DMS53 (cell line): ENCODE data around the gene PTPN12.
"Not testable (repeated sequence)": the region's sequence is repeated elsewhere in the genome, so short reads cannot be mapped to it uniquely, and the experiment has no call there.

Experiments
- DNase-seq: peaks from one replicate; lab custom pipeline; 2025; lab: John Stamatoyannopoulos, UW

The PTPN12 gene

DNA sequence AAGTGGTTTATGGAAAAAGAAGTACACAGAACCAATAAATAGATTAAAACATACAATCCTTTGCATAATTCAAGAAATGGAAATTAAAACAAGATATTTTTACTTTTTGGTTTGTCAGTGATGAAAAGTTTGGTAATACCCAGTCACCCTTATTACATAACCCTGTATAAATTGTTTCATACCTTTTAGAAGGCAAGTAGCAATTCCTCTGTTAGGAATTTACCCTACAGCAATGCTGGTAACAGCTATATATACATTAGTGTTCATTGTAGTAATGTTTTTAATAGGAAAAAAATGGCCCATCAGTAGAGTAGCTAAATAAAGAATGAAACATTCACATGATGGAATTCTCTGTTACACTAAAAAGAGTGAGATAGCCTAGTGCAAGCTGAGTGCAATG is 42.7 kb downstream of the PTPN12 start:
- no peak for DNase-seq

DNA sequence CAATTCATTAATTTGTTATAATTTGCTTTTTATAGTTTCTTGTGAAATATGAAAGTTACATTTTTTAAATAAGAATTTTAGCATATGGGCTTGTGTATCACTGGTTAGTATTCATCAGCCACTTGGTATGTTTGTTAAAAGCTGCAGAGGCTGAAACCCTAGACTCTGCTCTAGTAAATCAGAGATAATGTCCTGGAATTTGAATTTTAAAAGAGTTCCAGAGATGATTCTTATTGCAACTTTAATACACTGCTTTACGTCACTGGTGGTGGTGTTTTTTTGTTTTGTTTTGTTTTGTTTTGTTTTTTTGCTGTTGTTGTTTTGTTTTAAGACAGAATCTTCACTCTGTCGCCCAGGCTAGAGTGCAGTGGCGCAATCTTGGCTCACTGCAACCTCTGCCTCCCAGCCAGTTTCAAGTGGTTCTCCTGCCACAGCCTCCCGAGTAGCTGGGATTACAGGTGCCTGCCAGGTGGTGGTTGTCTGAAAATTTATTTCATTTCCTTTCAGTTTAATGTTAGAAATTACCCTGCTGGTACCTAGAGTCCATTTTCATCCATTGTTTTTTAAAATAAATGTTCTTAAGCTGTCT is 43.8 kb downstream of the PTPN12 start:
- DNase-seq: peak; percentile 65

DNA sequence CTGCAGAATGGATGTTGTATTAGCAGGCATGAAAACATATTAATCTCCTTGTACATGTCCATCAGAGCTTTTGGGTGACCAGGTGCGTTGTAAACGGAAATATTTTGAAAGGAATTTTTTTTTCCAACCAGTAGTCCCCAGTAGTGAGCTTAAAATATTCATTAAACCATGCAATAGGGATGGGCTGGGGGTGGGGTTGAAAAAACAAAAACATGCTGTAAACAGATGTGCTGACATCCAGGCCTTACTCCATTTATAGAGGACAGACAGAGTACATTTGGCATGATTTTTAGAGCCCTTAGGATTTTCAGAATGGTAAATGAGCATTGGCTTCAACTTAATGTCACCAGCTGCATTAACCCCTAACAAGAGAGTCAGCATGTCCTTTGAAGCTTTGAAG is 50.2 kb downstream of the PTPN12 start:
- DNase-seq: no peak

DNA sequence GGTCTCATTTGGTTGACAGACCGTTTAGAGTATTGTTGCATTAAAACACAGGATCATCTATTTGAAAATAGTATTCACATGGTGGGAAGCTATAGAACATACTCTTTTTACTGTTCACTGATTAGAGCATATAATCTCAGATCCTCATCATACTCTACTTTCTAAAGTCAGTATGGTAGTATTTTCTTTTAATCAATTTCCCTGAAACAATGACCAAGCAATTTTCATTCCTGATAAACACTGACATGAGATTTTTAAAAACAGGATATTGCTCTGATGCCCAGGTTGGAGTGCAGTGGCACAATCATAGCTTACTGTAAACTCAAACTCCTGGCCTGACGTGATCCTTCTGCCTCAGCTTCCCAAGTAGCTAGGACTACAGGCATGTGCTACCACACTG is 63.9 kb downstream of the PTPN12 start:
- no peak for DNase-seq

DNA sequence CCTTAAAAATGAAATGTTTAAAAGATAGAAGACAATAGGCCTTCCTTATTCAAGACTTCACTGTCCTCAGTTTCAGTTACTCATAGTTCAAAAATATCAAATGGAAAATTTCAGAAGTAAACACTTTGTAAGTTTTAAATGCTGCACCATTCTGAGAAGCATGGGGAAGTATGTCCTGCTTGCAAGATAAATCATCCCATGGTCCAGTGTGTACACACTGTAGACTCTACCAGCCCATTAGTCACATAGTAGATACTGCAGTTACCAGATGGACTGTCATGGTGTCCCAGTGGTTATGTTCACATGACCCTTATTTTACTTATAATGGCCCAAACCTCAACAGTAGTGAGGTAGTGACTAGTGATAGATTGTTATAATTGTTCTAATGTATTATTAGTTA is 69.5 kb downstream of the PTPN12 start:
- DNase-seq: no peak

DNA sequence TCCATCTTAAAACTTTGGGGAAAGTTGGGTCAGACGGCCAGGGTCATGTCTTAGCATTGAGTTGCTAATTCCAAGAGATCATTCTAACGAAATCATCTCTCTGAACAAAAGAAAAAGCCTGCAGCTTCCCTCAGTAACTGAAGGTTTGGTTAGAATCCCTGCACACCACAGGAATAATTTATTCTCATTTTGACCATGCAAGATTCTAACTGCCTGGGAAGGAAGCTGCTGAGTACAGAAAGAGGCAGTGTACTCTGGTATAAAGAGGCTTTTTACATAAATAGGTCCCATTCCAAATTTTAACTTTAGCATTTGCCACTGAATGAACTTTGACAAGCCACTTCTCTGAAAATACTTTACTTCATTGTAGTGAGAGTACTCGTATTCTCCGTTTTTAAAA is 82.2 kb downstream of the PTPN12 start:
- DNase-seq: no peak

DNA sequence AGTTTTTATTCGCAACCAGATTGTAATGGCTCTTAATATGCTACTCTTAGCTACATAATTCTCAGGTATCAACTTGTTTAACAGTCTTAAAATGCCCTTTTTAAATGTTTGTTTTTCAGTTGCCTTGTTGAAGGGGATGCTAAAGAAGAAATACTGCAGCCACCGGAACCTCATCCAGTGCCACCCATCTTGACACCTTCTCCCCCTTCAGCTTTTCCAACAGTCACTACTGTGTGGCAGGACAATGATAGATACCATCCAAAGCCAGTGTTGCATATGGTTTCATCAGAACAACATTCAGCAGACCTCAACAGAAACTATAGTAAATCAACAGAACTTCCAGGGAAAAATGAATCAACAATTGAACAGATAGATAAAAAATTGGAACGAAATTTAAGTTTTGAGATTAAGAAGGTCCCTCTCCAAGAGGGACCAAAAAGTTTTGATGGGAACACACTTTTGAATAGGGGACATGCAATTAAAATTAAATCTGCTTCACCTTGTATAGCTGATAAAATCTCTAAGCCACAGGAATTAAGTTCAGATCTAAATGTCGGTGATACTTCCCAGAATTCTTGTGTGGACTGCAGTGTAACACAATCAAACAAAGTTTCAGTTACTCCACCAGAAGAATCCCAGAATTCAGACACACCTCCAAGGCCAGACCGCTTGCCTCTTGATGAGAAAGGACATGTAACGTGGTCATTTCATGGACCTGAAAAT is 89.7 kb downstream of the PTPN12 start:
- peak; percentile 13 for DNase-seq

DNA sequence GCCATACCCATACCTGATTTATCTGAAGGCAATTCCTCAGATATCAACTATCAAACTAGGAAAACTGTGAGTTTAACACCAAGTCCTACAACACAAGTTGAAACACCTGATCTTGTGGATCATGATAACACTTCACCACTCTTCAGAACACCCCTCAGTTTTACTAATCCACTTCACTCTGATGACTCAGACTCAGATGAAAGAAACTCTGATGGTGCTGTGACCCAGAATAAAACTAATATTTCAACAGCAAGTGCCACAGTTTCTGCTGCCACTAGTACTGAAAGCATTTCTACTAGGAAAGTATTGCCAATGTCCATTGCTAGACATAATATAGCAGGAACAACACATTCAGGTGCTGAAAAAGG is 90.2 kb downstream of the PTPN12 start:
- DNase-seq: peak; percentile 81

DNA sequence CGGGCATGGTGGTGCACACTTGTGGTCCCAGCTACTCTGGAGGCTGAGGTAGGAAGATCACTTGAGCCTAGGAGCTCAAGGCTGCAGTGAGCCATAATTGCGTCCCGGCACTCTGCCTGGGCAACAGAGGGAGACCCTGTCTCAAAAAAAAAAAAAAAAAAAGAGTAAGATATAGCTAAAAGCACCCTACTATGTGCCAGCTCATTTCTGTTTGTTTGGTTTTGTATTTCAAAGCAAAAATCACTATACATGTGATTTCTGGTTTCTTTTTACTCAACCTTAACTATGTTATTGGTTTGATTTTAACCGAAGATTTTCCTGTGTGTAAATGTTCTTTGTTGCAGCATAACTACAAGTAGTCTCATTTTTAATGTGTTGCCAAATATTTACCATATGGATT is 92.7 kb downstream of the PTPN12 start:
- no peak for DNase-seq

DNA sequence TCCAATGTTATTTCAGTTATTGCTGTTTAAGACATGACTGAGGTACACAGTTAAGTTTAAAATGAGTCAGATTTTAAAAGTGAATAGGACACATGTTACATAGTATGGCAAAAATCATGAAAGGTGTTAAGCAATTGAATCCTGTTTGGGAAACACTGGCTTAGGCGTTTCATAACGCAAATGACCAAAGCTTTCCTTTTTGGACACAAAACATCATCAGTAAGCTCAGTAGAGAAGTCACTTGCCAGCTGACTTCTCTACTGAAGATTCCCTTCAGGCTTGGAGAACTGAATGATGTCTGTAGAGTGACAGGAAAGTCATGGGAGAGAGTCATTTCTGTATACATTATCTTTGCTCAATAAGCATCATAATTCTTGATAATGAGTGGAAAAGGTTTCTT is 94.7 kb downstream of the PTPN12 start:
- no peak for DNase-seq

DNA sequence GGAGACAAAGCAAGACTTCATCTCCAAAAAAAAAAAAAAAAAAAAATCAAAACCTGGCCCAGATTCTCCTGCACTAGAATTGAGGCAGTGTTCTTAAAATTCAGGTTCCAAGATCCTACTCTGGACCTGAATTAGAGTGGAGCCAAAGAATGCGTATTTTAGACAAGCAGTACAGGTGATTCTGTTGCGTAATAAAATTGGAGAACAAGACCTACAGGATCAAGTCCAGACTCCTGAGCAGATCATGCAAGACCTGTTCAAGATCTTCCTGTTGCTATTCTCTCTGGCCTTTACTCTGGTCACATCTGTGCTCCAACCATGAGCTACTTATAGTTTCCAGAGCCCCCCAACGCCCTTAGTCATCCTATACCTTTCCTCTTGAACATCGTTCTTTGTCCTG is 107.7 kb downstream of the PTPN12 start:
- no peak for DNase-seq

DNA sequence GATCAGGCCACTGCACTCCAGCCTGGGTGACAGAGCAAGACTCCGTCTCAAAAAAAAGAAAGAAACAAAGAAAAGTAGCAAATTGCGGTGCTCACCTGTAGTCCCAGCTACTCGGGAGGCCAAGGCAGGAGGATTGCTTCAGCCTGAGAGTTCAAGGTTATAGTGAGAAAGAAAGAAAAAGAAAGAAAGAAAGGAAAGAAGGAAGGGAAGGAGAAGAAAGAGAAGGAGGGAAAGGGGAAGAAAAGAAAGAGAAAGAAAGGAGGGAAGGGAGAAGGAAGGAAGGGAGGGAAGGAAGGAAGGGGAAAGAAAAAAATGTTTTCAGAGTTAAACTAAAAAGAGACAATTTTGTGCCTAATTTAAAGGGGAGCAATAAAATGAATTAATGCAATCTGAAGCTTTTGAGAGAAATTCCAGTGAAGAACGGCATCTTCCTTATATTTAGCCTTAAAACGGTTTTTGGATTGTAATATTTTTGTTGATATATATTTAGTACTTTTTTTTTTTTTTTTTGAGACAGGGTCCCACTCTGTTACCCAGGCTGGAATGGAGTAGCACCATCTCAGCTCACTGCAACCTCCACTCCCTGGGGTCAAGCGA is 111.7 kb downstream of the PTPN12 start:
- no peak for DNase-seq

DNA sequence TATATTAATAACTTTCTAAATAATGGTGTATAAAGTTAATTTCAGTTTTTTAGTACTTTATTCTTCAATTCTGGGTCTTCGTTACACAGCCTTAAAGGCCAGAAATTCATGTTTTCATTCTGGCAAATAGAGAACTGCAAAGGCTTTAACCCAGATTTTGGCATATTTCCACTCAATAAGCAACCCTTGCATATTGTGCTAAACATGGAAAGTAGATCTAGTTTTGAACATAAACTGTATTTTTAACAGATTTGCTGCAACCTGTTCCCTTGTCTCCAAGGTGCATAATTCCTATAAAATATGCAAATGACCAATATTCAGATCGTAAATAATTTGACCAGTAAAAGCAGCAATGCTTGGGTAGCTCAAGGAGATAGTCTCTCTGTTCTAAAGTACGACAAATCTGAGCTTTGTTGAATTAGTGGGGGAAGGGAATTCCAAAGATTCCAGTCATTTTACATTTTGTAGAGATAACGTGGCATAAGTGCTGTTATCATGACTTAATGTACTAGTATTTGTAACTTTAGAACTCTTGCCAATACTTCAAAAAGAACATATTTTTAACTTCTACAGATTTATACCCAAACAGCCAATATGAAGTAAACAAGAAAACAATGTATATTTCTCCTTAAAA is 112.7 kb downstream of the PTPN12 start:
- DNase-seq: no peak

DNA sequence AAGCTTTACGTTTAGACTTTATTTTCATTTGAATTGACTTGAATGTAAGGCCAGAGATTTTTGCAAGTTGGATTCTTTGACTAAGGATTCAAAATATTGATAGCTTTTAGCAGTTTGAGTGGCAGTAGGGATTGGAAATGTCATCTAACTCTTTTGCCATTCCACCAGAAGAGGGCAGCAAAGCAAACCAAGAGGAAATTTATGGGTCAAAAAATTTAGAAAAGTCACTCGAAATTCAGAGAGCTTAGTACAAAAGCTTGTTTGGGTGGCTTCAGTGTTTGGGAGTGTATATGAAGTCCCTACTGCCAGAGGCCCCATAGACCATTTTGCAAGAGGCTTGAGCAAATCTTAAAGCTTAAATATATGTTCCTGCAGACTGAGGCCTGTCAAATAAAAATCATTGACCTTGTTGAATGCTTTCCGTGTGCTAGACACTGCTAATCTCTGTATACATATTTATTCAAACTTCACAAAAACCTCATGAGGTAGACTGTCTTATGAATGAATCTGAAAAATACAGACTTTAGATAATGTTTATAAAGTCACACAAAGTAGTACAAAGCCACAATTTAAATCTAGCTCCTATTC is 114.6 kb downstream of the PTPN12 start:
- DNase-seq: peak; percentile 71

DNA sequence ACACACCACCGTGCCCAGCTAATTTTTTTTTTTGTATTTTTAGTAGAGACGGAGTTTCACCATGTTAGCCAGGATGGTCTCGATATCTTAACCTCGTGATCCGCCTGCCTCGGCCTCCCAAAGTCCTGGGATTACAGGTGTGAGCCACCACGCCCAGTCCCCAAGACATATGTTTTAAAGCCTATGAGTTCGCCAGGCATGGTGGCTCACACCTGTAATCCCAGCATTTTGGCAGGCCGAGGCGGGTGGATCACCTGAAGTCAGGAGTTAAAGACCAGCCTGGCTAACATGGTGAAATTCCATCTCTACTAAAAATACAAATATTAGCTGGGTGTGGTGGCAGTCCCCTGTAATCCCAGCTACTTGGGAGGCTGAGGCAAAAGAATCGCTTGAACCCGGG is 115.7 kb downstream of the PTPN12 start:
- not testable (repeated sequence) for DNase-seq

DNA sequence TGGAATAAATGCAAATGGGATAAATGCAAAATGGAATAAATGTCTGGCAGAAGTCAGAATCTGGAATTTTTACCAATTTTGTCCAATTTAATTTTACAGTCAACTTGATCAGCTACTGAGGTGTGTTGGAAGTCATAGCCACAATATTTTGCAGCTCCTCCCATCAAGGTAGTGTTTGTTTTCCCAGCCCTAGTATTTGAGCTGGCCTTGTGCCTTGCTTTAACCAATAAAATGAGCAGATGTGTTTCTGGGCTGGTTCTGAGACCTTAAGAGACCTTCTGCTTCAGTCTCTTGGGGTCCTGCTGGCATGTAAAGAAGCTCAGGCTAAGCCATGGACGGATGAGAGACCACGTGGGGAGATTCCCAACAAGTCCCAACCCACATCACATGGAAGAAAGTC is 116.5 kb downstream of the PTPN12 start:
- DNase-seq: no peak

DNA sequence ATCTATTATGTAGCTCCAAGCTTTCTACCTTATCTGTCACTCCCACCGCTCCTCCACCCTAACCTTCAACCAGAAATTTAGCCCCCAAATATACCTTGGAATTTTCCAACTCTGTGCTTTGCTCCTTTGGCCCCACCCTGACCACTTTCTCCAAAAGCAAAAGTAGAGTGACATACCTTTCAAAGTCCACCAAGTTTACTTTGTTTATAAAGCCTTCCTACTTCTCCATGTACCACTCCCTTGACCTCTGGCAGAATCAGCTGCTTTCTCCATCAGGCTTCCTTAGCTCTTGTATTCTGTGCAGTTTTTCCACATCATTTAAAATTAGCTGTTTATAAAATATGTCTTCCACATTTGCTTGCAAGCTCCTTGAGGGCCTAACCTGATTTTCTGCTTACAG is 118.3 kb downstream of the PTPN12 start:
- no peak for DNase-seq

DNA sequence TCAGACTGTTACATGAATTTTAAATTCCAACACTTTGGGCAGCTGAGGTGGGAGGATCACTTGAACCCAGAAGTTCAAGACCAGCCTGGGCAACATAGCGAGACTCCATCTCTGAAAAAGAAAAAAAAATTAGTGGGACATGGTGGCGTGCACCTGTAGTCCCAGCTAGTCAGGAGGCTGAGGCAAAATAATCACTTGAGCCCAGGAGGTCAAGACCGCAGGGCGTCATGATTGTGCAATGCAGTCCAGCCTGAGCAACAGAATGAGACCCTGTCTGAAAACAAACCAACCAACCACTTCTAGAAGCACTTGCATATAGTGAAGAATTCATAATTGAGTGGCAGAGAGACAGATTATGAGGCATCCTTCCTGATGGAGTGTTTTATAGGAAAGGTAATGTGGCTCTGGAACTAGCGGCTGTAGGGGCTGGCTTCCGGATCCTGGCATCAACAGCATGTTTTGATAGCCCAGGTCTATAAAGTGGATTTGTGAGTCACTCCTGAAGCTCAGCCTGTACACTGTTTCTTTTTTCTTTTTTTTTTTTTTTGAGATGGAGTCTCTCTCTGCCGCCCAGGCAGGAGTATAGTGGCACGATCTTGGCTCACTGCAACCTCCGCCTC is 118.9 kb downstream of the PTPN12 start:
- no peak for DNase-seq

DNA sequence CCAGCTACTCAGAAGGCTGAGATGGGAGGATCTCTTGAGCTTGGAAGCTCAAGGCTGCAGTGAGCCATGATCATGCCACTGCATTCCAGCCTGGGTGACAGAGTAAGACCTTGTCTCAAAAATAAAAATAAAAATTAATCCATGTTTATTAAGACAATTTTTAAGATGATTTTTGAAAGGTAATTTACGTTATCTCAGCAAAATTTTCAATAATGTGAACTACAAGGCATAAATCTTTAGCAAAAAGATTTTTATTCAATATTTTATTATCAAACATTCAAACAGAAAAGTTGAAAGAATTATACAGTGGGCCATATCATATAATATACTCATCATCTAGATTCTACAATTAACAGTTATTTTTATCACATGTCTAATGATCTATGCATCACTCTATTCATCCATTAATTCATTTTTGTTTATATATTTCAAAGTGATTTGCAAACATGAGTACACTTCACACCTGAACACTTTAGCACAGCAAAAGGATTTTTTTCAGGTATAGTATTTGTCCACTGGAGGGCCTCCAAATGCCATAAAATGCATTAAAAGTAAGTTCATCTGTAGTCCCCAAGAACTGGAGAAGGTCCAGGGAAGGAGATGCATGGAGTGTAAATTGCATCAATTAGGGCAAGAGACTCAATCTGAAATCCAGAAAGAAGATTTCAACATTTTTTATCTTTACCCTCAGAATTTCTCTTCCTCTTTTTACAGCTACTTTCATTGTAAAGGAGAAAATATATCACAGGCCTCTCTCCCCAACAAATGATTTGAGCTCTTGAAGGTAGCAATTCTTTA is 120.5 kb downstream of the PTPN12 start:
- peak; percentile 89 for DNase-seq

DNA sequence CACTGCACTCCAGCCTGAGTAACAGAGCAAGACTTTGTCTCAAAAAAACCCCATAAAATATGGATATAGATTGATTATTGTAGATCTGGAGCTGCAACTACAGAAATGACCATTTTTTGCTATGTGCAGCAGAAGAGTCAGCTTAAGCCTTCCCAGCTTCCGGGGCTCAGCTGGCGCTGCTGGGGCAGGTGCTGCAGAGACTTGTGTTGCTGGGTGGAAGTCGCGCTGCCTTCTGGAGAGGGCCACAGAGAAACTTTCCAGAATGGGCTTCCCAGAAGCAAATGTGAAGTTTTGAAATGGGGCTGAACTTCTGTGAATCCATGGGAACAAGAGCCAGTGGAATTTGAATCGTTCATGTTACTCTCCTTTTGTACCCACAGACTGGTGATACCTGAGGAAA is 121.8 kb downstream of the PTPN12 start:
- DNase-seq: no peak

DNA sequence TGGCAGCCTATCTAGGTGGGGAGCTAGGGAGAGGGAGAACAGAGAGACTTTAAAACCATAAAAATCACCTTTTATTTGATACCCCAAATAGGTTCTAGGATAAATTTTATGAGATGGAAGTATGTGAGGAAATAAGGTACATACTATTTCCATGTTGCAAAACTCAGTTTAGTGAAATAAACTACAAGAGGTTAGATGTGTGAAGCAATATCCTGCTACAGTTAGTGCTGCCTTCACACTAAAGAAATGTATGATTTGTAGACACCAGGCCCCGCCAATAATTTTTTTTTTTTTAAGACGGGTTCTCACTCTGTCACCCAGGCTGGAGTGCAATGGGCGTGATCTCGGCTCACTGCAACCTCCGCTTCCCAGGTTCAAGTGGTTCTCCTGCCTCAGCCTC is 124.7 kb downstream of the PTPN12 start:
- no peak for DNase-seq

DNA sequence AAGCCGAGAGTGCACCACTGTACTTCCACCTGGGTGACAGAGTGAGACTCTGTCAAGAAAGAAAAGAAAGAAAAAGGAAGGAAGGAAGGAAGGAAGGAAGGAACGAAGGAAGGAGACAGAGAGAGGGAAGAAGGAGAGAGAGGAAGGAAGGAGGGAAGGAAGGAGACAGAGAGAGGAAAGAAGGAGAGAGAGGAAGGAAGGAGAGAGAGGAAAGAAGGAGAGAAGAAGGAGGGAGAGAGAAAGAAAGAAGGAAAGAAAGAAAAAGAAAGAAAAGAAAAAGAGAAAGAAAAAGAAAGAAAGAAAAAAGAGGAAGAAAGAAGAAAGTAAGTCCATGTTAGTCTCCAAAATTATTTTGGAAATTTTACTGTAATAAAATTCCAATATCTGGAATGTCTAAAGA is 125.8 kb downstream of the PTPN12 start:
- no peak for DNase-seq
